ENCODE results near the gene HOXC11.

Gene HOXC11

GRCh38 chr12:53942467-53942997 lies 30.4 kb upstream of the HOXC11 start:
- DNase-seq: no peak
- no peaks in the 10 kb centered on the region for H3K36me3 ChIP-seq (ENCODE audit: control insufficient read depth, insufficient read depth, low read length)
- H3K27me3 ChIP-seq (replicated peaks; ENCODE audit: control insufficient read depth, insufficient read depth, low read length, poor library complexity, severe bottlenecking): peaks cover 82% of the 10 kb centered on the region
- no peaks in the 10 kb centered on the region for H3K9me3 ChIP-seq (ENCODE audit: control insufficient read depth, low read length)
- no peak overlapping the region for H3K4me3 ChIP-seq (ENCODE audit: insufficient read depth, low read depth, low read length, poor library complexity, severe bottlenecking)
- H3K27ac ChIP-seq (ENCODE audit: insufficient read depth, low read length, poor library complexity, severe bottlenecking): no peak overlapping the region
- H3K4me1 ChIP-seq (ENCODE audit: control insufficient read depth, insufficient read depth, low read length, poor library complexity, severe bottlenecking): no peaks in the 10 kb centered on the region

- Histone ChIP-seq H3K36me3 (ENCODE audit: control insufficient read depth, insufficient read depth, low read length) (no peaks in the 10 kb centered on the region), H3K27ac (ENCODE audit: insufficient read depth, low read length, poor library complexity, severe bottlenecking) (no peak overlapping the region), H3K27me3 (replicated peaks; ENCODE audit: control insufficient read depth, insufficient read depth, low read length, poor library complexity, severe bottlenecking) (peaks cover 83% of the 10 kb centered on the region), H3K4me3 (ENCODE audit: insufficient read depth, low read depth, low read length, poor library complexity, severe bottlenecking) (no peak overlapping the region), H3K4me1 (ENCODE audit: control insufficient read depth, insufficient read depth, low read length, poor library complexity, severe bottlenecking) (no peaks in the 10 kb centered on the region), H3K9me3 (ENCODE audit: control insufficient read depth, low read length) (no peaks in the 10 kb centered on the region)
- DNase-seq: no peak
Observed at GRCh38 chr12:53944209-53944608, 28.7 kb upstream of the HOXC11 start.

- Histone ChIP-seq H3K27me3 (replicated peaks; ENCODE audit: control insufficient read depth, insufficient read depth, low read length, poor library complexity, severe bottlenecking) (peaks cover 83% of the 10 kb centered on the region), H3K36me3 (ENCODE audit: control insufficient read depth, insufficient read depth, low read length) (no peaks in the 10 kb centered on the region), H3K4me1 (ENCODE audit: control insufficient read depth, insufficient read depth, low read length, poor library complexity, severe bottlenecking) (no peaks in the 10 kb centered on the region), H3K4me3 (ENCODE audit: insufficient read depth, low read depth, low read length, poor library complexity, severe bottlenecking) (no peak overlapping the region), H3K9me3 (ENCODE audit: control insufficient read depth, low read length) (no peaks in the 10 kb centered on the region), H3K27ac (ENCODE audit: insufficient read depth, low read length, poor library complexity, severe bottlenecking) (no peak overlapping the region)
- no peak for DNase-seq
Observed at GRCh38 chr12:53944907-53945847, 27.7 kb upstream of the HOXC11 start.

GRCh38 chr12:53947743-53948142 lies 25.2 kb upstream of the HOXC11 start:
- Histone ChIP-seq H3K27me3 (replicated peaks; ENCODE audit: control insufficient read depth, insufficient read depth, low read length, poor library complexity, severe bottlenecking) (peaks cover 95% of the 10 kb centered on the region), H3K27ac (ENCODE audit: insufficient read depth, low read length, poor library complexity, severe bottlenecking) (no peak overlapping the region), H3K36me3 (ENCODE audit: control insufficient read depth, insufficient read depth, low read length) (no peaks in the 10 kb centered on the region), H3K4me3 (ENCODE audit: insufficient read depth, low read depth, low read length, poor library complexity, severe bottlenecking) (no peak overlapping the region), H3K9me3 (ENCODE audit: control insufficient read depth, low read length) (no peaks in the 10 kb centered on the region), H3K4me1 (ENCODE audit: control insufficient read depth, insufficient read depth, low read length, poor library complexity, severe bottlenecking) (peaks cover 2% of the 10 kb centered on the region)
- no peak for DNase-seq

GRCh38 chr12:53948650-53949593 lies 24.0 kb upstream of the HOXC11 start:
- Histone ChIP-seq H3K4me1 (ENCODE audit: control insufficient read depth, insufficient read depth, low read length, poor library complexity, severe bottlenecking) (peaks cover 6% of the 10 kb centered on the region), H3K4me3 (ENCODE audit: insufficient read depth, low read depth, low read length, poor library complexity, severe bottlenecking) (no peak overlapping the region), H3K27ac (ENCODE audit: insufficient read depth, low read length, poor library complexity, severe bottlenecking) (no peak overlapping the region), H3K36me3 (ENCODE audit: control insufficient read depth, insufficient read depth, low read length) (no peaks in the 10 kb centered on the region), H3K9me3 (ENCODE audit: control insufficient read depth, low read length) (peaks cover 3% of the 10 kb centered on the region), H3K27me3 (replicated peaks; ENCODE audit: control insufficient read depth, insufficient read depth, low read length, poor library complexity, severe bottlenecking) (peaks cover 95% of the 10 kb centered on the region)
- DNase-seq: no peak

GRCh38 chr12:53949631-53950436 lies 23.1 kb upstream of the HOXC11 start:
- peaks cover 95% of the 10 kb centered on the region for H3K27me3 ChIP-seq (replicated peaks; ENCODE audit: control insufficient read depth, insufficient read depth, low read length, poor library complexity, severe bottlenecking)
- peaks cover 3% of the 10 kb centered on the region for H3K9me3 ChIP-seq (ENCODE audit: control insufficient read depth, low read length)

GRCh38 chr12:53950437-53950773 lies 22.5 kb upstream of the HOXC11 start:
- no peak for DNase-seq
- H3K4me3 ChIP-seq (ENCODE audit: insufficient read depth, low read depth, low read length, poor library complexity, severe bottlenecking): no peak overlapping the region
- H3K27ac ChIP-seq (ENCODE audit: insufficient read depth, low read length, poor library complexity, severe bottlenecking): no peak overlapping the region
- peaks cover 95% of the 10 kb centered on the region for H3K27me3 ChIP-seq (replicated peaks; ENCODE audit: control insufficient read depth, insufficient read depth, low read length, poor library complexity, severe bottlenecking)
- H3K9me3 ChIP-seq (ENCODE audit: control insufficient read depth, low read length): peaks cover 3% of the 10 kb centered on the region
- H3K4me1 ChIP-seq (ENCODE audit: control insufficient read depth, insufficient read depth, low read length, poor library complexity, severe bottlenecking): peaks cover 6% of the 10 kb centered on the region
- H3K36me3 ChIP-seq (ENCODE audit: control insufficient read depth, insufficient read depth, low read length): no peaks in the 10 kb centered on the region

More at GRCh38 chr12:53949631-53950436, 23.1 kb upstream of the HOXC11 start:
- DNase-seq: no peak
- H3K4me1 ChIP-seq (ENCODE audit: control insufficient read depth, insufficient read depth, low read length, poor library complexity, severe bottlenecking): peaks cover 6% of the 10 kb centered on the region
- H3K36me3 ChIP-seq (ENCODE audit: control insufficient read depth, insufficient read depth, low read length): no peaks in the 10 kb centered on the region
- no peak overlapping the region for H3K4me3 ChIP-seq (ENCODE audit: insufficient read depth, low read depth, low read length, poor library complexity, severe bottlenecking)
- no peak overlapping the region for H3K27ac ChIP-seq (ENCODE audit: insufficient read depth, low read length, poor library complexity, severe bottlenecking)

- no peak for DNase-seq
- Histone ChIP-seq H3K27ac (ENCODE audit: insufficient read depth, low read length, poor library complexity, severe bottlenecking) (no peak overlapping the region), H3K36me3 (ENCODE audit: control insufficient read depth, insufficient read depth, low read length) (no peaks in the 10 kb centered on the region), H3K4me3 (ENCODE audit: insufficient read depth, low read depth, low read length, poor library complexity, severe bottlenecking) (no peak overlapping the region), H3K9me3 (ENCODE audit: control insufficient read depth, low read length) (peaks cover 3% of the 10 kb centered on the region), H3K27me3 (replicated peaks; ENCODE audit: control insufficient read depth, insufficient read depth, low read length, poor library complexity, severe bottlenecking) (peaks cover 96% of the 10 kb centered on the region), H3K4me1 (ENCODE audit: control insufficient read depth, insufficient read depth, low read length, poor library complexity, severe bottlenecking) (peaks cover 6% of the 10 kb centered on the region)
Observed at GRCh38 chr12:53950789-53951576, 21.9 kb upstream of the HOXC11 start.

All from effector memory CD4-positive, alpha-beta T cell (primary cell).